NCI-H1092 treated with DMSO at 0.1 percent for 48 hours (cell line): ENCODE measurements around the gene SERPINB2.

Experiments
- DNase-seq: peaks from one replicate; lab custom pipeline; 2025; lab: John Stamatoyannopoulos, UW

Gene SERPINB2

GRCh38 chr18:63887424-63887823 is at the start of gene SERPINB2:
Gene SERPINB2, plus strand, starts transcription at chr18:63887705. Its CDS starts 3,740 bp downstream, at chr18:63891445.
- no peak for DNase-seq

GRCh38 chr18:63843008-63843407 is 44.5 kb upstream of the SERPINB2 start:
- no peak for DNase-seq

GRCh38 chr18:63844254-63844653 is 43.3 kb upstream of the SERPINB2 start:
- DNase-seq, result peak; percentile 48

DNA sequence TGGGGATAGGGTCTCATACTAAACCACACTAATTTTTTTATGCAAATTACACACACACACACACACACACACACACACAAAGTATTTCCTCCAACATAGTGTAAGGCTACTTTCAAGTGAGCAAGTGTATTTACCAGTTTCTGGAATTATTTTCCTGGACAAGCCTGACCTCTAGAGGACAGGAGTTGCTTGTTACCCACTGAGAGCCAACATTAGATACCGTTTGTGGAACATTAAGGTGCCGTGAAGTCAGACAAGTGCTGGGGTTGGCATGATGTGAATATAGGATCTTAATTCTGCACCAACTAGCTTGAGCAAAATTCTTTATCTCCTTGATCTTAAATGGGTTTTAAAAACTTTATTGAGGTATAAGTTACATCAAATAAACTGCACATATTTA is 39.3 kb upstream of the SERPINB2 start:
- peak; percentile 43 for DNase-seq

DNA sequence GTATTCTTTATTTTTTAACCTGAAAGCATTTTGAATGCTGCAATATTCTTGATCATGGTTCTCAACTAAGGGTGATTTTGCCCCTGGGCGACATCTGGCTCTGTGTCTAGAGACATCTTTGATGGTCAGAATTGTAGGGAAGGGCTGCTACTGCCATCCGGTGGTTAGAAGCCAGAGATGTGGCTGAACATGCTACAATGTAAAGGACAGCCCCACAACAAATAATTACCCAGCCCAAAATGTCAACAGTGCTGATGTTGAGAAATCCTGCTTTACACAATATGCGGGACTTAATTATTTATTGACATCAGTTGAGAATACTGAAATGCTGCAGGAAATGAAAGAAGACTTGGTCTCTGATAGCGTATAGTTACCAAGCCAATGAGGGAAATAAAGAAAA is 37.5 kb upstream of the SERPINB2 start:
- peak; percentile 11 for DNase-seq

GRCh38 chr18:63850636-63851035 is 36.9 kb upstream of the SERPINB2 start:
- DNase-seq, result no peak

DNA sequence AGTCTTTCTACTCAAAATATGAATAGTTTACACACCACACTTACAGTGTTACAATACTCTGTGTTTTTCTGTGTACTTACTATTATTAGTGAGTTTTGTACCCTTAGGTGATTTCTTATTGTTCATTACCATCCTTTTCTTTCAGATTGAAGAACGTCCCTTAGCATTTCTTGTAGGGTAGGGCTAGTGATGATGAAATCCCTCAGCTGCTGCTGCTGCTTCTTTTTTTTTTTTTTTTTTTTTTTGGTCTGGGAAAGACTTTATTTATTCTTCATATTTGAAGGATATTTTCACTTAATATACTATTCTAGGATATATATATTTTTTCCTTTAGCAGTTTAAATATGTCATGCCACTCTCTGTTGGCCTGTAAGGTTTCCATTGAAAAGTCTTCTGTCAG is 29.0 kb upstream of the SERPINB2 start:
- no peak for DNase-seq

DNA sequence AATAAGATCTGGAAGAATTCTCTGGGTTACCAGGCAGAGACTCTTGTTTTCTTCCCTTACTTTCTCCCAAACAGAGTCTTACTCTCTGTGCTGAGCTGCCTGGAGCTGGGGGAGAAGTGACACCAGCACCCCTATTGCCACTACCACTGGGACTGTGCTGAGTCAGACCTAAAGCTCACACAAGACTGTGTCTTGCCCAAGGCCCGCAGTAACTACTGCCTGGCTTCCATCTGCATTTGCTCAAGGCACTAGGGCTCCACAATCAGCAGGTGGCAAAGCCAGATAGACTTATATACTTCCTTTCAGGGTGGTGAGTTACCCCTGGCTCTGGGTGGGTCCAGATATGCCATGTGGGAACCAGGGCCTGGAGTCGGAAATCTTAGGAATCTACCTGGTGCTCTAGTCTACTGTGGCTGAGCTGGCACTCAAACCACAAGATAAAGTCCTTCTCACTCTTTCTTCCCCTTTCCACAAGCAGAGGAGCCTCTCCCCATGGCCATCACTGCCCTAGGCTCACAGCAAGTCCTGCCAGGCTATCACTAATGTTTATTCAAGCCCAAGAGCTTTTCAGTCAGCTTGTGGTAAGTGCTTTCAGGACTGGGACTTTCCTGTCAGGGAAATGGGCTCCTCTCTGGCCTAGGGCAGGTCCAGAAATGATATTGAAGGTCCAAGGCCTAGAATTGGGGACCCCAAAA is 27.6 kb upstream of the SERPINB2 start:
- DNase-seq, result no peak

DNA sequence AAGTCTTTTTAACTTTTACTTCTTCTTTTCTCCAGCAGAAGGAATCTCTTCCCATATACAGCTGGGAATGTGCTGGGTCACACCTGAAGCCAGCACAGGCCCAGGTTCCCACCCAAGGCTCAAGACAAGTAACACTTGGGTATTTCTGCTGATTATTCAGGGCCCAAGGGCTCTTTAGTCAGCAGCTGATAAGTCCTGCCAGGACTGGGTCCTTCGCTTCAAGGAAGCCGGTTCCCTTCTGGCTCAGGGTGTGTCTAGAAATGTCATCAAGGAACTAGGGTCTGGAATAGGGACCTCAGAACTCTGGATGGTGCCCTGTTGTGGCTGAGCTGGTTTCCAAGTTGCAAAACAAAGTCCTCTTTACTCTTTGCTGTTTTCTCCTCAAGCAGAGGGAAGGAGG is 27.0 kb upstream of the SERPINB2 start:
- no peak for DNase-seq

- DNase-seq, result no peak
Observed at GRCh38 chr18:63867368-63868125, 20.0 kb upstream of the SERPINB2 start.

GRCh38 chr18:63868546-63868945 is 19.0 kb upstream of the SERPINB2 start:
- DNase-seq, result no peak

- DNase-seq, result no peak
Observed at GRCh38 chr18:63869374-63869773, 18.1 kb upstream of the SERPINB2 start.

- DNase-seq, result no peak
Observed at GRCh38 chr18:63869851-63870250, 17.7 kb upstream of the SERPINB2 start.

DNA sequence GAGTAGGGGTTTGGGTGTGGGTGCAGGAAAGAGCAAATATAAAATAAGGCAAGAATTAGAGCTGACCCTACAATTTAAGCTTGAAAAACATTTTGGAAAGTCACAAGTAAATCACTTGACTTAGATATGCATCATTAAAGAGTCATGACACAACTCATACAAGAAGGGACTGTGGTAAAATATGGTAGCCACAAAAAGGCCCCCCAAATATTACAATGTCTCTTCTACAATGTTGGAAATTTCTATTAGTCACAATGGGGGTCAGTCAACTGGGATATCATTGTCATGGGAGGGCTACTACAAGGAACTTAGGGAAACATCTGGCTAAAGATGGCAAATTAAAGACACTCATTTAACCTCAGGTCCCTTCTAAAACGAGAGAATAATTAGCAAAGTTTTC is 15.7 kb upstream of the SERPINB2 start:
- DNase-seq, result no peak

DNA sequence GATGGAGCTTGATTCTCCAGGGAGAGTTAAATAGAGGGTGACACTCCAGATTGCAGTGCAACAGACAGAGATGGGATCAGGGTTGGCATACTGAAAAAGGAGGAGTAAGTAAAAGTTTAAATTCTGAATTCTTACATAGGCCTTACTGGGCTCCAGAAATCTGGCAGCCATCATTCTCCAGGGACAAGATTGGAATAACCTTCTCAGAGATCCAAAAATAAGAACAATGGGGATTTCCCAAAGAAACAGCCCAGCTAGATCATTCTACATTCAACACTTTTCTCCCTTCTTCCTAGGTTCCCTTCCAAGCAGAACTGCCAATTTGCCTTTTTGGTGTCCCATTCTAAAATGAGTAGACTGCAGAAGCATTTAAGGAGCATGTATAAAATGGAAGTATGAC is 14.9 kb upstream of the SERPINB2 start:
- DNase-seq, result no peak

GRCh38 chr18:63878343-63878742 is 9.2 kb upstream of the SERPINB2 start:
- no peak for DNase-seq

GRCh38 chr18:63878925-63879324 is 8.6 kb upstream of the SERPINB2 start:
- no peak for DNase-seq

GRCh38 chr18:63879709-63880108 is 7.8 kb upstream of the SERPINB2 start:
- no peak for DNase-seq

DNA sequence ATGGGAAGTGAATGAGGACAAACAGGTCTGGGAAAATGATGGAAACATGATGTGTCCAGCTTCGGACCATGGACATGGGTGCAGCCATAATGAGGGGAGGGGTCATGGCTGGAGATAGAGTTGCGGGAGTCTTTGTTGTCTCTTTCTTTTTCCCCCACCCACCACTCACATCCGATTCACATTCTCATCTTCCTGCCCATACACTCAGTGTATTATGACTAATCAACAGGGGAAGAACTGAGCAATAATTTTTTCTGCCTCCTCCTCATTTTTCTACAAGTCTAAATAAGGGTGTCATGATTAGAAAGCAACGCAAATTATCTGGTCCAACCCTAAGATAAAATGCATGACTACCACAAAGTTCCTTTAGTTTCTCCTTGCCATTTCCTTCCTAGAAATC is 5.7 kb upstream of the SERPINB2 start:
- DNase-seq, result no peak

DNA sequence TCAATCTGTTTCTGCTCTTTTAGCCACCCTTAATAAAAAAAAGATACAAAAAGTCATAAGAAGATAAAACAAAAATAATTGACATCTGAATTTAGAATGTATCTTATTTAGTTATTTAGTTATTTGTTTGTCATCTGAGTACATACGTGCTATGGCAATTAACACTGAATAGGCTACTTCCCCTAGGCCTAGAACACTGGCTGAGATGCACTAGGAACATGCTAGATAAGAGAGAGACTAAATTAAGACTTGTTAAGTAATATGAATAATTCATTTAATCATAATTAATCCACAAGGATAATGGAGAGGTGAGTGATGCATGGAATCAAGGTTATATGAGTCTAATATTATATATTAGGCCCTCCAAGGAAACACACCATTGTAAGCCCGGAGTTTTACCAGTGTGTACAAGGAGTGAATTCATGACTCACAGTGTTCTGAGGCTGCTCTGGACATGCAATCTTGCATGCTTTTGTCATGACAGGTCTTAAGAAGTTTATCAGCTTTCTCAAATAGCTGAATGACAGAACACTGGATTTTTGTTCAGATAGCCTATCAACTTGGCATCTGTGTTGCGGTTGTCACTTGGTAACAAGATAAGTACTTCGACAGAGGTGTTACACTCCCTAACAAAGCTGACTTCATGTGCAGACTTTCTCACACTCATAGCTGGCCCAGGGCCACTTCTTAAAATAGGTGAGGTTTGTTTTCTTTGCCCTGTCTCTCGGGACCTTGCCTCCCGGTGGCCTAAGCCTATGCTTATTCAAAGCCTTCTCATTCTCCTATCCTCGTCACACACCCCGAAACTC is 5.0 kb upstream of the SERPINB2 start:
- DNase-seq, result no peak

- DNase-seq, result no peak
Observed at GRCh38 chr18:63883617-63884016, 3.9 kb upstream of the SERPINB2 start.

DNA sequence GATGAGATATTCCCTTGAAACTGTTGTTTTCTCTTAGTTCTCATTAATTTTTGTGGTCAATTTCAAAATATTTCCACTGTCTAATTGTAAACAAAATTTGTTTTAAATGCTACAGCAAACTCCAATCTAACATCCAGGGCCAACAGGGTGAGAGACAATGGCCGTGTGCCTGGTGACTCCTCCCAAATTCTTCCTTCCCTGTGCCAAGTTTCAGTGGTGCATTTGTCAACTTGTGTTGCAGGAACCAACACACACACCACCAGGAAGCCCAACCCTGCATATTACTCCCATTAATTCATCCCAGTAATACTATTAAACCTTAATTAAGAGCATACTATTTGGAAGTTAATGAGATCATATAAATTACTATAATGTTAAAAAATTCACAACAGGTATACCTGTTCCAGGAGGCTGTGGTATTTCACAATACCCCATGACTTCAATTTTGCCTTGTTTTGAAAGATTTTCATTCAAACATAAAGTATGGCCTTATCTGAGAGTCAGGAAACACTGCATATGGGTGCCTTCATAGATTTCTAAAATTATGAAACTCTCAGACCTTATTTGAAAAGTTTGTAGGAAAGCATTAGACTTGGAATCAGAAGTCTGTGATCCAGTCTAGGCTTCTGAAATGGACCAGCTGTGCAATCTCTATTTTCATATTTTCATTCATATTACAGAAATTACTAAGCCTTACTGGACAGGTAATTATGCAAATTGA is 1.1 kb downstream of the SERPINB2 start:
- DNase-seq, result no peak
